NCI-H748 (cell line): ENCODE results near the gene KDM1B.
"Not testable (repeated sequence)": the region's sequence is repeated elsewhere in the genome, so short reads cannot be mapped to it uniquely, and the experiment has no call there.

Experiments
- DNase-seq: peaks from one replicate; lab custom pipeline; 2025; ENCODE audit not compliant: unreplicated experiment; lab: John Stamatoyannopoulos, UW

The KDM1B gene

GRCh38 chr6:18226451-18227105, 71.4 kb downstream of the KDM1B start:
- not testable (repeated sequence) for DNase-seq

DNA sequence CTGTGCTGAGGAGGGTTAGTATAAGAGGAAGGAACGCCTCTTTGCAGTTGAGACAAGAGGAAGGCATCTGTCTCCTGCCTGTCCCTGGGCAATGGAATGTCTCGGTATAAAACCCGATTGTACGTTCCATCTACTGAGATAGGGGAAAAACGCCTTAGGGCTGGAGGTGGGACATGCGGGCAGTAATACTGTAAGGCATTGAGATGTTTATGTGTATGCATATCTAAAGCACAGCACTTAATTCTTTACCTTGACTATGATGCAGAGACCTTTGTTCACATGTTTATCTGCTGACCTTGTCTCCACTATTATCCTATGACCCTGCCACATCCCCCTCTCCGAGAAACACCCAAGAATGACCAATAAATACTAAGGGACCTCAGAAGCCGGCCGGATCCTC, 71.9 kb downstream of the KDM1B start:
- DNase-seq = not testable (repeated sequence)

- not testable (repeated sequence) for DNase-seq
Observed at GRCh38 chr6:18228590-18228989, 73.4 kb downstream of the KDM1B start.

GRCh38 chr6:18231856-18232255, 76.6 kb downstream of the KDM1B start:
- not testable (repeated sequence) for DNase-seq

- not testable (repeated sequence) for DNase-seq
Observed at GRCh38 chr6:18233770-18234169, 78.5 kb downstream of the KDM1B start.

DNA sequence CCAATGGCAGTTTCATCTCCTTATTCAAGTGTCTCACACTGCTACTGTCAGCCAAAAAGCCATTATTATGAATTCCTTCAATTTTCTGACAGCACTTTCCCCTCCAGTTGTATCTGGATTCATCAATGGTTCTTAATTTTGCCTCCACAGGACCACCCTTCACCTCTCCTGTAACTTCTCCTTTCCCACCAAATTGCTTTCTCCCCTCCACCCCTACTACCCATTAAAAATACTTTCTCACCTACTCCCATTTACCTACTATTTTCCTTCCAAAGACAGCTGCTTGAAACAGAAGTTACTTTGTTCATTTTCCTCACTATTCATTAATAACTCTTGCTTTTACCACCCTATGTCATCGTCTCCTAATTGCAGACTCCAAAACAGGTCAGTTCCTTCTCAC, 79.3 kb downstream of the KDM1B start:
- DNase-seq = no peak

DNA sequence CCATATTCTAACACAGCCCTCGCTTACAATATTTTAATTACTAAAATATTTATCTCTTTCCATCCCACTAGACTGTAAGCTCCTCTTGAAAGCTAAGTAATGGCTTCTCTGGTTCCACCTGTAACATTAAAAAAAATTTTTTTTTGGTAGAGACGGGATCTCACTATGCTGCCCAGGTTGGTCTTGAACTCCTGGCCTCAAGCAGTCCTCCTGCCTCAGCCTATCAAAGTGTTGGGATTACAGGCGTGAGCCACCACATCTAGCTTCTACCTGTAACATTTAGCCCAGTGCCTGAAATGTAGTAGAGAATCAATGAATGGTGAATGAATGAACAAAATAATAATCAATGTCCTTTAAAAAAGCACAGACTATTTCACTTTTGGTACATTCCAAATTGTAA, 80.3 kb downstream of the KDM1B start:
- no peak for DNase-seq

DNA sequence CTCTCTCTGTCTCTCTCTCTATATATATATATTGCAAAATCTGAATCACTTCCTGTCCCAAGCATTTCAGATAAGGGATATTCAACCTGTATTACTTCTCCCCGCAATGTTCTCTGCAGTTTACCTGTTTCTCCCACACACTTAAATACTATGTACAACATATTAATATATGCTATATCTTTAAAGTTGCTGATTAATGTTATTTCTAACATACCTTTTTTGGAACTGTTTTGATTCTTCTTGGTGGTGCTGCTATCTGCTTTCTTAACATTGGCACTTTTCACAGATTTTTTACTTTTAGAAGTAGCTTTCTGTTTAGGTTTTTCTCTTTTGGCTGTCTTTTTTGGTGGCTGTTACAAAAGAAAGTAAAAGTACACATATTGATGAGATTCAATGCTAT, 81.9 kb downstream of the KDM1B start:
- no peak for DNase-seq

GRCh38 chr6:18240230-18240629, 85.0 kb downstream of the KDM1B start:
- no peak for DNase-seq

DNA sequence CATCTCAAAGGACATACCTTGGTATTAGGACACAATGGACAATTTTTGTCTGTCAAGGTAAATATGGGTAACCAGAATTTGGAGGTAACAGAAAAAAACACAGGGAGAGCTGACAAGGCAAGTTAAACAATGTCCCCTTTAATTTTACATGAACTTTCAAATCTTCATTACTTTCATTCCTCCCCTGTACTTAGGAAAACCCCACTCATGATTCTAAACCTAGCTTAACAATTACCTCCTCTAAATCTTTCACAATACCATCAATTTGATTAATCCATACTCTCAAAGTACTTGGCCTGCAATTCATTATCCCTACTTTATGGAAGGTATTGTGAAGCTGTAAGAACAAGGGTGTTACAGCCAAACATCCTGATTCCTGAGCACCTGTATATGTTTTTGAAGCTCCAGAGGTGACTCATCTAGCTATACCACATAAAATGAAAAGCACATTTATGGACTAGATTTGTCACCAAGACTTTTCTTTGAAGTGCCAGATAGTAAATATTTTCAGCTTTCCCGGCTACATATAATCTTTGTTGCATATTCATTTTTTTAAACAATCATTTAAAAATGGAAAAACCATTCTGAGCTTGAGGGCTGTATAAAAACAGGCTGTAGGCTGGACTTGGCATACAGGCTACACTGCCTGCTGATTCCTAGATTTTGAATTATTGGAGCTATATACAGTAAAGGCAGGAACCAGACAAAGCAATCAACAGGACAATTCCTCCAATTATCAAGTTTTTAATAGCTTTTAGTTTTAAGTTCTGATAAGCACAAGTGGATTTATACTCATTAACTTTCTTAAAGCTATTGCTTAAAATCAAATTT, 86.2 kb downstream of the KDM1B start:
- DNase-seq = no peak

GRCh38 chr6:18242062-18242851, 87.0 kb downstream of the KDM1B start:
- DNase-seq = no peak

- DNase-seq = no peak
Observed at GRCh38 chr6:18243302-18243893, 88.2 kb downstream of the KDM1B start.

GRCh38 chr6:18244251-18244650, 89.0 kb downstream of the KDM1B start:
- DNase-seq = no peak

GRCh38 chr6:18245079-18245478, 89.9 kb downstream of the KDM1B start:
- no peak for DNase-seq

- DNase-seq = no peak
Observed at GRCh38 chr6:18245642-18246041, 90.4 kb downstream of the KDM1B start.

- no peak for DNase-seq
Observed at GRCh38 chr6:18246205-18246604, 91.0 kb downstream of the KDM1B start.

GRCh38 chr6:18247002-18247401, 91.8 kb downstream of the KDM1B start:
- no peak for DNase-seq

GRCh38 chr6:18248698-18249097, 93.5 kb downstream of the KDM1B start:
- no peak for DNase-seq

DNA sequence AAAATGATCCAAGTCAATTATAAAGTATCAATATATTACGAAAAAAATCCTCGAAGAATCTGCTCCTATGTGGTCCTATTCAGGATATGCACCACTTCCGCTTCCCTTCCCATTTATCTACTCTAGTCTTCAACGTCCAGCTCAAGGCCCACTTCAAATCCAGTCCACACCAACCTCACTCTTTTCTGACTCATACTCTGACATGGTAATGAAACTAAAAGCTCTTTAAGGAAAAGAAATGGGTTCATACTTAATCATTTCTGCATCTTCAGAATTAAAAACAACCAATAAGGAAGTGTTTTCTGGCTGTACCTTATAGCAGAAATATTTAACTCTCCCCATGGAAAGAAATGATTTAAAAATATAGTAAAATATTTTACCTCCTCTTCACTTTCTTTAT, 94.0 kb downstream of the KDM1B start:
- DNase-seq = no peak

DNA sequence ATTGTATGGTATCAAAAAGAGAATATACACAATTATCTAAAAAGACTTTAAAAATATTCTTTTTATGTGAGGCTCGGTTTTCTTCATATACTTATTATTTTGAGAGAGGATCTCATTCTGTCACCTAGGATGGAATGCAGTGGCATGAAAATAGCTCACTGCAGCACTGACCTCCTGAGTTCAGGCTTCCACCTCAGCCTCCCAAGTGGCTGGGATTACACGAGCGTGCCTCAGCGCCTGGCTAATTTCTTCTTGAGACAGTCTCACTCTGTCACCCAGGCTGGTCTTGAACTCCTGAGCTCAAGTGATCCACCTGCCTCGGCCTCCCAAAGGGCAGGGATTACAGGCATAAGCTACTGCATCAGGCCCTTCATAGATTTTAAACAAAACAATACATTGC, 98.4 kb downstream of the KDM1B start:
- no peak for DNase-seq

DNA sequence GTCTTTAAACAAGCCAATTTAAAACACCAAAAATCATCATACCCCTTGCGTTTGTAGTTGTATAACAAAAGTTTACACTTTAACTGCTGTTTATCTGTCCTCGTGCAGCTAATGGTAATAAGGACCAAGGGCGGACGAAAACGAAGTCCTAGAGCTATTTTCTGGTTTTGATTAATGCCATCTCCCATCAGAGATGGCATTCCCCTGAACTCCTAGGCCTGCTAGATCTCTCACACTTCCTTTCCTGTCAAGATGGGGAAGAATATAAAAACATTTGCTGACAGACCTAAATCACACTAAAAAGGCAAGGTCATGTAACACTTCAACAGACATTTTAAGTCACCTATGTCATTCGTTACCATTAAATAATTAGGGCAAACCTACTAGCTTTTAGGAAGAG, 99.6 kb downstream of the KDM1B start:
- no peak for DNase-seq
